Measurements from ENCODE around the gene RAB6A.
A peak's percentile ranks its signal among the peaks of the same experiment; 100 is the strongest.
"Not testable (repeated sequence)": the region's sequence is repeated elsewhere in the genome, so short reads cannot be mapped to it uniquely, and the experiment has no call there.

The RAB6A gene

DNA sequence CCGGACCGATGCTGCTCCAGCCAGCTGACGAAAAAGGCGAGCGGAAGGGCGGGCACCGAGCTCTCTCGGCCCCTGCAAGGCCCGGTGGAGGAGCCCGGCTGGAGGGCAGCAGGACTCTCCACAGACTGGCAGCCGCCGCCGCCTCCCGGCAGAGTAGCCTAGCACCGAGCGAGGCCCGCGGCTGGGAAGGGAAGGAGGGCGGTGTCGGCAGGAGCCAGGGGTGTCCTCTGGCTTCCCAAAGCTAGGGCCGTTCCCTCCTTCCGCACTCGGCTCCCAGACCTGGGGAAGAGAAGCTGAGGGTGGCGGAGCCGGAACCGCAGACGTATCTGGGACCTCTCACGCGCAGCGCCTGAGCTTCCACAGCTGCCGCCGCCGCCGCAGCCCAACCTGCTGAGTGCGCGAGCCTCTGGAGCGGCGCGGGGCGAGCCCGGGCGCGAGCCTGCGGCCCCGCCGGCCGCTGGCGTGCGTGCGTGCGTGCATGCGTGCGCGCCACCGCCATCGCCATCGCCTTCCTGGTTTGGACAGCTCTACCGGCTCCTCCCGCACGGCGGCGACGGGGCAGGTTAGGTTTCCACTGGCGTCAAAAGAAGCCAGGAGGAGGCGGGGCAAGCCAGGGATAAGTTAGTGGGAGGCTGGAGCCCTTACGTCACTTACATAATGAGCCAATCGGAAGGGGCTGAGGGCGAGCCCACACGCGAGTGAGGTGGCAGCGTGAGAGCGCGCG is at the start of gene RAB6A:
RAB6A (minus strand) TSS at position 396 of the 724 bp plus-strand sequence. CDS start 439 bp downstream, outside the sequence.
- peak; percentile 99 for DNase-seq (ENCODE audit: low read depth)

DNA sequence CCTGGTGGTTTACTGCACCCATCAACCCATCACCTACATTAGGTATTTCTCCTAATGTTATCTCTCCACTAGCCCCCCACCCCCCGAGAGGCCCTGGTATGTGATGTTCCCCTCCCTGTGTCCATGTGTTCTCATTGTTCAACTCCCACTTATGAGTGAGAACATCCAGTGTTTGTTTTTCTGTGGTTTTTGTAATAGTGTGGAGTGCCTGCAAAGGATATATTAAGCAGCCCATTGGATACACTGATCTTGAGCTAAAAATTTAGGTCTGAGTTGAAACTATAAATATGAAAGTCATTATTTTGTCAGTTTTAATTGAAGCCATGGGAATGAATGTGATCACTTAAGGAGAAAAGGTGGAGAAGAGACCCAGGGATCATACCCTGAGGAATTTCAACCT is 49.8 kb upstream of the RAB6A start:
- DNase-seq (ENCODE audit: low read depth), result no peak

DNA sequence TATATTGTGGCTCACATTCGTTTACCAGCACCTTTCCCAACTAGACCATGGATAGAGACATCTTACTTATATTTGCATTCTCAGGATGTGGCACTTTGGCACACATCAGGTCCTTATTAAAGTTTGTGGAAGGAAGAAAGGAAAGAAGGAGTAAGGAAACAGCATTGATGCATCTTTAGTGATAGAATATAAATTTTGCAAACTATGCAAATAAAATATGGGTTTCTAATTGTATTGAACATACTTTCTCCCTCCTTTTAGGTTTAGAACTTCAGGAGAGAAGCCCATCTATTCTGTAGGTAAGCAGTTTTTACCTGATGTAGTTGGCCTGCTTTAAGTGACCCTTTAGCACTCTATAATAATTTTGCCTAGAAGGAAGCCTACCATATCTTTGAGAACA is 47.2 kb upstream of the RAB6A start:
- no peak for DNase-seq (ENCODE audit: low read depth)

DNA sequence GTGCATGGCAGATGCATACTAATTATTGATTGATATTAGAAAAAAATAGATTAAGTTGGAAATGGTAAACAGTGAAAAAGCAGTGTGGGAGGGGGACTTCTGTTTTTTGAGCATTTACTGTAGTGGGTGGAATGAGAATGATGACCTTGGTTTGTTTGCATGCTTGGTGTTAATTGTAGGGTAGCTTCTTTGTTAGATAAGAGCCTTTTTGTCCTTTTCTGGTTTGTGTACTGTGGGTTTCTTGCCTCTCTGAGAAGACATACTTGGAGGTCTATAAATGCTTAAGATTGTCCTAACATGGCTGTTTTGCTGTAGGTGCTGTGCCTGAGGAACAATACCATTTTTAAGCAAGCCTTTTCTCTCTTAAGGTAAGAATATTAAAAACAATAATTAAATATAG is 43.8 kb upstream of the RAB6A start:
- DNase-seq (ENCODE audit: low read depth), result no peak

DNA sequence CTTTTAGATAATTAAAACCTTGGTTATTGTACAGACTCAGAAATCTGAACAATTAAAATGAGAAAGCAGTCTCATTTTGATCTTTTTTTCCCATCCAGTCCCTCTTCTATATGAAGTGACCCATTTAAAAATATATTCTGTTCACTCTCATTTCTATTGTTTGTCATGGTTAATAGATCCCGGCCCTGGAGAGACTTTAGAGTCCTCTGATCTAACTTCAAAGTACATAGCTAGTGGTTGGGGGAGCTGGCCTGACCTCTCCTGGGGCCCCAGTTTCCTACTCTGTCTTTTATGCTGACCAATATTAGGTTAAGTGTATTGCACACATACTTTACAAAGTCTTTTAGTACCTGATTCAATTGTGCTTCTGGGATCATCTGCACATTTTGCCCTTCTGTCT is 40.3 kb upstream of the RAB6A start:
- no peak for DNase-seq (ENCODE audit: low read depth)

DNA sequence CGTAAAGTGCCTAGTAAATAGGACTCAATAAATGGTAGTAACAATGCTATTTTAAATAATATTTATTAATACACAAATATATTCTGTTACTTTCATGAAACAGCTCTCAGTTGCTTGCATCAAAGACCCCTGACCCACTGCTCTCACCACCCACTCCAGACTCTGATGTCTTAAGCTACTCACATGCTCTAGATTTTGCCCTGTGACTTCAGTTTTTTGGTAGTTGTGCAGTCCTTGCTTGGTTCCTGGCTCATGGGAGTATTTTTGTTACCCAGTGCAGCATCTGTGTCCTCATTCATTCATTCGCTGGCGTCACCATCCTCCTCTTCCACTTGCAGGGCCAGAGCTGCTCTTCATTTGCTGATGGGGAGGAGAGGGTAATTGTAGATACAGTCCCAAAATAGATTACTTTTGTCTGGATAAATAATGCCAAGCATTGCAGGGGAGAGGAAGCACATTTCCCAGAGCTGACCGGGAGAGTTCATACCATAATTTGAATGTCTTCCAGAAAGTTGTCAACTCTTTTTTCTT is 39.5 kb upstream of the RAB6A start:
- no peak for DNase-seq (ENCODE audit: low read depth)

DNA sequence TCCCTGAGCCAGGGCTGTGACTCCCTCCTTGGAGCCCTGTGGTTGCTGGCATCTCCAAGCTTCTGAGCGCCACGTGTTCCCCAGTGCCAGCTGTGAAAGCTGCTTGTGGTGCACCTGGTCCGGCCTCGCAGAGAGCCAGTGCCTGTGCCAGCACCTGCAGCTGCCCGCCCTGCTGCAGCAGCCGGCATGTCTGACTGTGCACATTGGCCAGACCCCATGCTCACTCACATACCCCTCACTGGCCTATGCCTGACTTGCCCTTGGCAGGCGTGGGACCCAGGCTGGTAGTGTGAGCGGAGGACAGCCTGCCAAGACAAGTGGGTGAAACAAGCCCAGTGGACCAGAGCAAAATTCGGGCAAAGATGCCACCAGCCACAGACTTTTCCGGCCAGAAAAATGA is 36.6 kb upstream of the RAB6A start:
- DNase-seq (ENCODE audit: low read depth), result no peak

DNA sequence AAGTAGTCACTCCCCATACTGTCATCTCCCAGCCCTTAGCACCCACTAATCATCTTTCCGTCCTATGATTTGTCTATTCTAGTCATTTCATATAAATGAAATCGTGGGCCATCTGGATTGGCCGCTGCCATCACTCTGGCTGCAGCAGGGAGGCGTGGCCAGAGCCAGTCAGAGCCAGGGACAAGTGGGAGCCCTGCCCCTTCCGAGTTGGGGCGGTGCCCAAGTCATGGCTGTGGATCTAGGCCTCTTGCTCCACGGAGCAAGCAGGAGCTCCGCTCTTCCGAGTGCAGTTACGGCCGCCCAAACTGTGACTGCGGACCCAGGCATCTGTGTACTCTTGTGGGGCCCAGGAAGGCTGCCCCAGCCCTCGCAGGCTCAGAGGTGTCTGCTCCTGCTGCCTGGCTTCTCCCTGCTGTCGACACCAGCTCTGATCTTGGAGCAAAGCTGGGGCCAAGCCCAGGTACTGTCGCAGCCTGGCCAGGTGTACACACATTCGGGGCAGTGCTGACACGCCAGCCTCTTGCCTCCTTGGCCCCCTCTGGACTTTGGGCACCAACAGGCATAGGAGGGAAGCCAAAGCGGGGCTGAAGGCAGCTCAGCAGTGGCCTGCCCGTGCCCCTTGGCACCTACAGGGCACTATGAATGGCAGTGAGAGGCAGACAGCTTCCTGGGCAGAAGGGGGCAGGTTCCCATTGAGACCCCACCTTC is 35.2 kb upstream of the RAB6A start:
- no peak for DNase-seq (ENCODE audit: low read depth)

DNA sequence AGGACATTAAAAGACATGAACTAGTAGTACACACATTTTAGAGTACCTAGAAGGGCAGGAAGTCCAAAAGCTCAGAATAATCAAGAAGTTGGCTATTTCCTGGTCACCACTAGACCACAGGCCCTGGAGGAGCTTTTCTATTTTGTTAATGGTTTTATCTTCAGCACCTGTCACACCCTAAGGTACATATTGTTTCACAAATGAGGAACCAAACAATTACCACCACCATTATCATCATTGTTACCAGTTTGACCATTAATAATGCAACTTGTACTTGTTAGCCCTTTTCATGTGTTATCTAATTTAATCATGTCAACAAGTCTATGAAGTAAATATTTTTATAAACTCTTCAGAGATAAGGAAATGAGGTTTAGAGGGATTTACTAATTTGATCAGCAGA is 31.7 kb upstream of the RAB6A start:
- DNase-seq (ENCODE audit: low read depth), result no peak

DNA sequence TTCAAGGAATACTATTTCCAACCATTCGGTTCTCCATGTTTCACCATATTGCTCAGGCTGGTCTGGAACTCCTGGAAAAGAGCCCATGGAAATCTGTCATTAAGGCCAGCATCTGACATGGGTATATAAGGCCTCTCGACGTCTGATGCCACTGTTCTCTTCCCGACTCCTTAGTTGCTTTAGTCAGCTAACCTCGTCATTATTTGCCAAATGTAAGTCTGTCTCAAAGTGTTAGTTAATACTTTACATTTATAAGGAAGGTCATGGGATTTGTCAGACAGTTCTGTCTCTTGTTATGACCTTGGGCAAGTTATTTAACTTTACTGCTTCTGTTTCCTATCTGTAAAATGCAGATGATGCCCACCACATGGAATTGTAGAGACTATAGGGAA is 28.4 kb upstream of the RAB6A start:
- DNase-seq (ENCODE audit: low read depth), result no peak

DNA sequence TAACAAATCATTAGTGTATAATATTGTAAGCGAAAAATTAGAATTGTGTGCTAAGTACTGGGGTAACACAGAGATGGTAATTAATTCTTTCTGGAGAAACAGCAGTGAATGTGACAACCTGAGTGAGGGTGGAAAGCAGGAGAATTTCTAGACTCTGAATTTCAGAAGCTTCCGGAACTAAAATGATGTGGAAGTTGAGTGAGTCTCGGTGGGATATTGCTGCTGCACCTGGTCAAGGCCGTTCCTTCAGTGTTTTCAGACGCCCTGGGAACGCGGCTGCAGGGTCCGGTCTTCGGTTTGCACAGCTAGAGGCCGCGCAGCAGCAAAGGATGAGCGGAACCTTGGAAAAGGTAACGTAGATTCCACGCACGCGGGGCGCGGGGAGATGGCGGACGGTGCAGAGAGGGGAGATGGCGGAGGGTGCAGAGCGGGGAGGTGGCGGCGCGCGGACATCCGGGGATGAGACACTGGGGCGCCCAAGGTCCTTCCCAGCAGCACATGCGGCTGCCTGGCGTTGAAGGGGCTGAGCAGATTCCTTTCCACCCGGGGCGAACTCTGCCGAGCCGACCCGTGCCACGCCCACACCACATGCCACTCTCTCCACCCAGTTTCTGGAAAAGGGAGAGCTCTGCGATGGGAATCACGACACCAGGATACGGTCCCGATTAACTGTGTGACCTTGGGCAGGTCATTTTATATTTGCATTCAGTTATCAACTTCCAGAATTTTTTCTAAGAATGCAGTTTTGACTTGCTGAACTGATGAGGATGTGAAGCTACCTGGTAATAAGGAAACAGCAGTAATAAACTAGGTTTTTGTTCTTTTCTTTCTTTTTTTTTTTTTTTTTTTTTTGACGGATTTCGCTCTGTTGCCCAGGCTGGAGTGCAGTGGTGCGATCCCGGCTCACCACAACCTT is 27.0 kb upstream of the RAB6A start, which contains the start of gene MRPL48:
MRPL48 (plus strand) TSS at position 232 of the 916 bp plus-strand sequence; CDS start at position 330, 98 bp downstream.
- DNase-seq (ENCODE audit: low read depth), result peak; percentile 56

DNA sequence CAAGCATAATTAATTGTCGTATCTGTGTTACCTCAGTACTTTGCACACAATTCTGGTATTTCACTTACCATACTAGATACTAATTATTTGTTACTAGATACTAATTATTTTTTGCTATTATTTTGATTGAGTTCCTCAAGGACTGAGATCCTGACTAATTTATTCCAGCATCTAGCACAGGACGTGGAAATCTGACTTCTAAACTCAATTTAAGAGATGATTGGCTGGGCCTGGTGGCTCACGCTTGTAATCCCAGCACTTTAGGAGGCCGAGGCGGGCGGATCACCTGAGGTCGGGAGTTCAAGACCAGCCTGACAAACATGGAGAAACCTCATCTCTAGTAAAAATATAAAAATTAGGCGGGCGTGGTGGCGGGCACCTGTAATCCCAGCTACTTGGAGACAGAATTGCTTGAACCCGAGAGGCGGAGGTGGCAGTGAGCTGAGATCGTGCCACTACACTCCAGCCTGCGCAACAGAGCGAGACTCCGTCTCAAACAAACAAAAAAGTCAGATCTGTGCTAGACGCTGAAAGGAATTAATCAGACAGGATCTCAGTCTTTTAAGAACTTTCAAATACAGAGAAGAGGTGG is 26.3 kb upstream of the RAB6A start:
- DNase-seq (ENCODE audit: low read depth), result no peak

DNA sequence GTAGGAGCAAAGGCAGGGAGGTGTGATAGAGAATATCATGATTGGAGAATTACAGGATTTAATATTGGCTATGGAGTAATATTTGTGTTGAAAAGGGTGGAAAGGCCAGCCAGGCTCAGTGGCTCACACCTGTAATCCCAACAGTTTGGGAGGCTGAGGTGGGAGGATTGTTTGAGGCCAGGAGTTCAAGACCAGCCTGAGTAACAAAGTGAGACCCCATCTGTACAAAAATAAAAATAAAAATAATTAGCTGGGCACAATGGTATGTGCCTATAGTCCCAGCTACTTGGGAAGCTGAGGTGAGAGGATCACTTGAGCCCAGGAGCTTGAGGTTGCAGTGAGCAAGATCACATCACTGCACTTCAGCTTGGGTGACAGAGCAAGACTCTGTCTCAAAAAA is 24.6 kb upstream of the RAB6A start:
- not testable (repeated sequence) for DNase-seq (ENCODE audit: low read depth)

DNA sequence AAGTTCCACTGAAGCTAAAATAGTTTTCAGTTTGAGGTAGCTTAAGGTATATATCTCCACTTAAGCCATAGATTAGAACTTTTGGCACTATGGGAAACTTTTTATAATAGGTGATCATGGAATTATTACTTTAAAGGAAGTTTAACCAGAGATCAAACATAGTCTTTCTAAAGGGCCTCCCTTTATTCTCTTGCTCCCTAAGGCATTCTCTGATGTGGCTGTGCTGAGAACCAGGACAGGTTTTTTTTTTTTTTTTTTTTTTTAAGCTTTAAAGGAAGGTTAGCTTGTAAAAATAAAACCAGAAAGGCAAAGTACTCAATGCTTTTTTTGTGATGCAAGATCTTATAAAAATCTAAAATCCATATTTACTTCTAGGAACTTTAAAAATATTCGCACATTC is 23.9 kb upstream of the RAB6A start:
- DNase-seq (ENCODE audit: low read depth), result no peak

DNA sequence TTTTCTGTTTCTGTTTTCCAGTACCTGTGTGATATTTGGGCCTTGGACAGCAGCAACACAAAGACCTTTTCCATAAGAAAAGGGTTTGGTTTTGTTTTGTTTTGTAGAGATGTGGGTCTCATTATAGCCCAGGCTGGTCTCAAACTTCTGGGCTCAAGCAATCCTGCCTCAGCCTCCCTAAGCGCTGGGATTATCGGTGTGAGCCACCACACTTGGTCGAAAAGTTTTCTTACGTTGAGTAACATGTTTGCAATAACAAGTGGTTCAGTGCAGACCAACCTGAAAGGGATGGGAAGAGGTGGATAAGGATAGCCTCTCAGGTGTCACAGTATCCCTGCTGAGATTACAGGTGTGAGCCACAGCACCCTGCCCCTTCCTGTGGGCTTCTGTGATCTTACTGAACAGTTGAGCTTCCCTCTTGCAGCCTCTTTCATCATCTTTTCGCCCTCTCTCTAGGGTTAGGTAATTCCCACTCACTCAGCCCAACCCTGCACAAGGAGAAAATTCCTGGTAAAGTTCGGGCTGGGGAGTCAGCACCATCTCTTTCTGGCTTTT is 23.3 kb upstream of the RAB6A start:
- no peak for DNase-seq (ENCODE audit: low read depth)

DNA sequence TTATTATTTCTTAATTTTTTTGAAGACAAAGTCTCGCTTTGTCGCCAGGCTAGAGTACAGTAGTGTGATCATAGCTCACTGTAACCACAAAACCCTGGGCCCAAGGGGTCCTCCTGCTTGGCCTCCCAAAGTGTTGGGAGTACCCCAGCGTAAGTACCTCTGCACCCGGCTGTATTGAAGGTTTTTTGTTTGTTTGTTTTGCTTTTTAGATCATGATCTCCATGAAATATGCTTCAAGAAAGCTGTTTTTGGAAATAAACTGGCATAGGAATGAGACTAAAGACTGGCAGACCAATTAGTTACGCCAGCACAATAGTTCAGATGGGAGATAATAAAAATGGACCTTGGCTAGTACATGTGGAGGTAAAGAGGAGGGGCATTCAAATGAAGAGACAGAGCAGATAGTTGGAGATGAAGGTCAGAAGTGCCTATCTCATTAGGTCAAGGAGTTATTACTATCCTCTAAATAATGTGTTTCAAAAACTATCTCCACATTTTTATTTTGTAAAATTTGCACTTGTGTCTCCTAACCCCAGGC is 22.7 kb upstream of the RAB6A start:
- no peak for DNase-seq (ENCODE audit: low read depth)

DNA sequence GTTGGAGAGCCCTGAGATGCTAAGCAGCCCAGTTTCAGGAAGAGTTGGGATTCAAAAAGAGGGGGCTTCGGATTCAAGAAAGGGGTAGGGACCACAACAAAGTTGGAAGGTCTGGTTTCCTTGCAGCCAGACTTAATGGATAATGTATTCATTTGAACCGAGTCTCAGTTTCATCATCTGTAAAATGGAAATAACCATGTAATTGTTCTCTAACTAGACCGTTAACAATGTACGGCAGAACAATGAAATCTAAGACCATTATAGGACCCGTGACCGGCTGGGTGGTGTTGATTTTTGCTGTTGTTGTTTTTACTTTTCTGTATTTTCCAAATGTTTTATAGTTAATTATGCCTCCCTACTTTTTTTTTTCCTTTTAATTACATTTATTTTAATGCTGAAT is 20.4 kb upstream of the RAB6A start:
- no peak for DNase-seq (ENCODE audit: low read depth)

DNA sequence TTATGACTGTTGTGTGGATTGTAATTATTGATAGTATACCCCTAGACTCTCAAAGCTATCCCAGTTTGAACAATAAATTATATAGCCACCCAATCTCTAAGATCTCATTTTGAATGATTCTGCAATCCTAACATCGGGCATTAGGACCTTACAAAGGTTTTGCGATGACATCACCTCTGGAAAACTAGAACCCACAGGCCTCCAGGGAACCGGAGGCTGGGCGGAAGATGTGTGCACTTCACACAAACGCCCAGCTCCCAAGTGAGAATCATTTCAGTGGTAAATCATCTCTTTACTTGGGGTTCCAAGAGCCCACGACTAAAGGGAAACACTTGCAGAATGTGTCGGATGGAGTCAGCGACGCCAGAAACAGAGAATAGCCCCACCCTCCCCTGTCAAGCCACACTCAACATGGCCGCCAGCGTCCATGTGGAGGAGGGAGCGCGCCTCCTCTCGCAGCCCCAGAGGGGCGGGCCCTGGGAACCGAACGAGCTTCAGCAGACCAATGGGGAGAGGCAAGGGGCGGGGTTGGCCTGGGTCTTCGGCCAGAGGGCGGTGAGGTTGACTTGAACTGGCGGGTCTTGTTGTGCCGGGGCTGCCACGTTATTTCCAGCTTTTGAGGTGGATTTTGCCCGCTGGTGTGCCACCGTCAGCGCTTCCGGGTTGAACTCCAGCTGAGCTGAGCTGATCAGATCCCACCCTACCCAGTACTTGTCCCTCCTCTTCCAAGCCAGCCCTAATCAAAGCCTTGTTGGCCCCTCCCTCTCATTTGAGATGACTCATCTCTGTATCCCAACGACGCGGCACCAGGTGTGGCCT is 18.4 kb upstream of the RAB6A start:
- DNase-seq (ENCODE audit: low read depth), result peak; percentile 92

DNA sequence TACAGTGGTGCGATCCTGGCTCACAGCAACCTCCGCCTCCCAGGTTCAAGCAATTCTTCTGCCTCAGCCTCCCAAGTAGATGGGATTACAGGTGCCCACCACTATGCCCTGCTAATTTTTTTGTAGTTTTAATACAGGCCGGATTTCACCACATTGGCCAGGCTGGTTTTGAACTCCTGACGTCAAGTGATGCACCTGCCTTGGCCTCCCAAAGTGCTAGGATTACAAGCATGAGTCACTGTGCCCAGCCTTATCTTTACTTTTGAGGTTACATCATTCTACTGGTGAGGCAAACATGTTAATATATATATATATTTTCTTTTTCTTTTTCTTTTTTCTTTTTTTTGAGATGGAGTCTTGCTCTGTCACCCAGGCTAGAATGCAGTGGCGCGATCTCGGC is 9.9 kb upstream of the RAB6A start:
- not testable (repeated sequence) for DNase-seq (ENCODE audit: low read depth)

DNA sequence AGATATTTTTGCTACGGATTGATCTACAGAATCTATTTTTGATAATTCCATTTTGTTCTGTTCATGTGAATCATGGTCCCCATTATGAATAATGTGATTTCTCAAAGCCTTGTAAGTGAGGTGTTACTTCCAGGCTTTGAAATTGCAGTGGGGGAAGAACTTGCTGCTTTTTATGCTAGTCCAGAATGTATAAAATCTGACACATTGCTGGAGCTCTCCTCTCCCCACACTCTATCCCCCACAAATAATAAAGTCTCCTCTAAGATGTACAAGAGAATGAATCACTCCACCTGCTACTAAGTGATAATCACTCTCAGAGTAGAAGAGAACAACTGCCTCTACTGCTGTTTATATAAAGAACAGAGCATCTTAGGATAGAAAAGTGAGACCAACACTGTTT is 5.9 kb upstream of the RAB6A start:
- DNase-seq (ENCODE audit: low read depth), result no peak

All from non-pigmented ciliary epithelial cell (primary cell).